ENCODE measurements around the gene RPLP2. TPM values are rescaled to one million over a fixed set of nuclear protein-coding genes. Genes with fewer than 3 reads are reported as not detected.

RPLP2 gene
- total RNA-seq, 1 experiment from 2014 or later = 1,145 TPM

- DNase-seq (ENCODE audit: low read depth) = peak; percentile 52
These were observed 18.8 kb upstream of the RPLP2 start for GRCh38 chr11:790721-791564.

GRCh38 chr11:791658-792534, 17.9 kb upstream of the RPLP2 start:
- DNase-seq (ENCODE audit: low read depth) = no peak

GRCh38 chr11:792535-792821, 17.3 kb upstream of the RPLP2 start:
- DNase-seq (ENCODE audit: low read depth) = no peak

- no peak for DNase-seq (ENCODE audit: low read depth)
These were observed 16.9 kb upstream of the RPLP2 start for GRCh38 chr11:792873-793272.

GRCh38 chr11:793556-793955, 16.2 kb upstream of the RPLP2 start:
- no peak for DNase-seq (ENCODE audit: low read depth)

- DNase-seq (ENCODE audit: low read depth) = no peak
These were observed 15.6 kb upstream of the RPLP2 start for GRCh38 chr11:794013-794765.

GRCh38 chr11:794766-795633, 14.8 kb upstream of the RPLP2 start:
- DNase-seq (ENCODE audit: low read depth) = no peak

GRCh38 chr11:795634-796564, 13.9 kb upstream of the RPLP2 start:
- DNase-seq (ENCODE audit: low read depth) = peak; percentile 95

- DNase-seq (ENCODE audit: low read depth) = no peak
These were observed 13.0 kb upstream of the RPLP2 start for GRCh38 chr11:796565-797295.

GRCh38 chr11:797296-798092, 12.3 kb upstream of the RPLP2 start:
- peak; percentile 82 for DNase-seq (ENCODE audit: low read depth)

GRCh38 chr11:798093-798713, 11.6 kb upstream of the RPLP2 start, which contains the start of gene SLC25A22:
TSS of gene SLC25A22 (minus strand) at chr11:798281. CDS start at chr11:795006, 3,275 bp downstream.
- peak; percentile 59 for DNase-seq (ENCODE audit: low read depth)

- DNase-seq (ENCODE audit: low read depth) = no peak
These were observed 10.0 kb upstream of the RPLP2 start for GRCh38 chr11:799641-800316.

GRCh38 chr11:800473-800872, 9.3 kb upstream of the RPLP2 start:
- DNase-seq (ENCODE audit: low read depth) = no peak

- no peak for DNase-seq (ENCODE audit: low read depth)
These were observed 8.5 kb upstream of the RPLP2 start for GRCh38 chr11:801097-801780.

- no peak for DNase-seq (ENCODE audit: low read depth)
These were observed 7.6 kb upstream of the RPLP2 start for GRCh38 chr11:802018-802617.

All from HT1080 (cell line).